ENCODE measurements around the gene MRGPRE. TPM values are rescaled to one million over a fixed set of nuclear protein-coding genes. Genes with fewer than 3 reads are reported as not detected.

The MRGPRE gene
- polyA plus RNA-seq, 1 donor (not counting 4 experiments of a cell fraction or from before 2014, with no cell fraction given), result not detected

GRCh38 chr11:3202759-3203158, 29.5 kb downstream of the MRGPRE start:
- H3K27me3 ChIP-seq (ENCODE audit: control insufficient read depth, extremely low read depth, insufficient read depth, low read length), result peaks cover 55% of the 10 kb centered on the region
- H3K4me2 ChIP-seq (ENCODE audit: control insufficient read depth, extremely low read depth, insufficient read depth, low read depth, low read length), result no peak overlapping the region
- FAIRE-seq, result no peak
- H3K9me3 ChIP-seq (ENCODE audit: control insufficient read depth, low read depth, low read length), result no peaks in the 10 kb centered on the region
- no peak overlapping the region for H3K9ac ChIP-seq (ENCODE audit: control insufficient read depth, extremely low read depth, insufficient read depth, low read length)
- H3K9me1 ChIP-seq (ENCODE audit: control insufficient read depth, extremely low read depth, insufficient read depth, low read length), result no peaks in the 10 kb centered on the region
- H3K4me3 ChIP-seq (ENCODE audit: control insufficient read depth in 2 of 3, extremely low read depth in 1 of 3, insufficient read depth in 2 of 3, low read depth in 1 of 3, low read length in 3 of 3), result no peak overlapping the region
- DNase-seq (ENCODE audit: low read depth, low spot score), result no peak
- dilution Hi-C loops (cut with MboI; ENCODE audit: extremely low pct_ligation_motif_present, low sequenced_read_pairs), result no loop called here
- no peak overlapping the region for H3K27ac ChIP-seq (ENCODE audit: control insufficient read depth, insufficient read depth, low read length)
- H3K4me1 ChIP-seq (ENCODE audit: control insufficient read depth, extremely low read depth, insufficient read depth, low read length), result no peaks in the 10 kb centered on the region
- no peaks in the 10 kb centered on the region for H3K36me3 ChIP-seq (ENCODE audit: control insufficient read depth in 2 of 2, extremely low read depth in 1 of 2, insufficient read depth in 2 of 2, low read length in 2 of 2)
- H2AFZ ChIP-seq (ENCODE audit: control insufficient read depth, low read length), result no peak overlapping the region
- no peaks in the 10 kb centered on the region for H4K20me1 ChIP-seq (ENCODE audit: control insufficient read depth, extremely low read depth, insufficient read depth, low read length)
- TF ChIP-seq EZH2 (IDR thresholded peaks at IDR 0.05; ENCODE audit: low read length), result peak; percentile 50
- TF ChIP-seq, protein P1, sequence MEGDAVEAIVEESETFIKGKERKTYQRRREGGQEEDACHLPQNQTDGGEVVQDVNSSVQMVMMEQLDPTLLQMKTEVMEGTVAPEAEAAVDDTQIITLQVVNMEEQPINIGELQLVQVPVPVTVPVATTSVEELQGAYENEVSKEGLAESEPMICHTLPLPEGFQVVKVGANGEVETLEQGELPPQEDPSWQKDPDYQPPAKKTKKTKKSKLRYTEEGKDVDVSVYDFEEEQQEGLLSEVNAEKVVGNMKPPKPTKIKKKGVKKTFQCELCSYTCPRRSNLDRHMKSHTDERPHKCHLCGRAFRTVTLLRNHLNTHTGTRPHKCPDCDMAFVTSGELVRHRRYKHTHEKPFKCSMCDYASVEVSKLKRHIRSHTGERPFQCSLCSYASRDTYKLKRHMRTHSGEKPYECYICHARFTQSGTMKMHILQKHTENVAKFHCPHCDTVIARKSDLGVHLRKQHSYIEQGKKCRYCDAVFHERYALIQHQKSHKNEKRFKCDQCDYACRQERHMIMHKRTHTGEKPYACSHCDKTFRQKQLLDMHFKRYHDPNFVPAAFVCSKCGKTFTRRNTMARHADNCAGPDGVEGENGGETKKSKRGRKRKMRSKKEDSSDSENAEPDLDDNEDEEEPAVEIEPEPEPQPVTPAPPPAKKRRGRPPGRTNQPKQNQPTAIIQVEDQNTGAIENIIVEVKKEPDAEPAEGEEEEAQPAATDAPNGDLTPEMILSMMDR (optimal IDR thresholded peaks at IDR 0.05 in 1 of 3, IDR thresholded peaks at IDR 0.05 in 1 of 3, conservative IDR thresholded peaks at IDR 0.05 in 1 of 3; ENCODE audit: extremely low read depth in 1 of 3, insufficient read depth in 2 of 3, low read length in 3 of 3), result no peak
- no peaks in the 10 kb centered on the region for H3K79me2 ChIP-seq (ENCODE audit: control insufficient read depth, insufficient read depth, low read length)

DNA sequence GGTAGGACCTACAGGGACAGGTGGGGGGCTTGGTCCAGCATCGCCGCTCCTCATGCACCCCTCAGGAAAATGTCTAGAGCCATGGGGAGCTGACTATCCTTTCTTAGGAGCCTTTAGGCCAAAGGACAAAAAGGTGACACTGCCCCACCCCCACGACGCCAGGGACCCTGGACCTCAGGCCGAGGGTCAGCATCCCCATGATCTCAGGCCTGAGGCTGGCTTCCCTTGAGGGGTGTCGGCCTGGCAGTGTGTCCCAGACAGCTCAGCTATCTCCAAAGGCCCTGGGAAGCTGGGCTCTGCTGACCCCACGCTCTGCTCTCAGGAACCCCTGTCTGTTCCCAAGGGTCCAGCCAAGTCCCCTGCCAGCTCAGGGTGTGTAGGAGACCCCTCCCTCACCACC, 29.9 kb downstream of the MRGPRE start:
- Histone ChIP-seq H3K9ac (ENCODE audit: control insufficient read depth, extremely low read depth, insufficient read depth, low read length) (no peak overlapping the region), H3K4me2 (ENCODE audit: control insufficient read depth, extremely low read depth, insufficient read depth, low read depth, low read length) (no peak overlapping the region), H3K4me1 (ENCODE audit: control insufficient read depth, extremely low read depth, insufficient read depth, low read length) (no peaks in the 10 kb centered on the region), H3K79me2 (ENCODE audit: control insufficient read depth, insufficient read depth, low read length) (no peaks in the 10 kb centered on the region), H4K20me1 (ENCODE audit: control insufficient read depth, extremely low read depth, insufficient read depth, low read length) (no peaks in the 10 kb centered on the region), H3K36me3 (ENCODE audit: control insufficient read depth in 2 of 2, extremely low read depth in 1 of 2, insufficient read depth in 2 of 2, low read length in 2 of 2) (no peaks in the 10 kb centered on the region), H3K27me3 (ENCODE audit: control insufficient read depth, extremely low read depth, insufficient read depth, low read length) (peaks cover 55% of the 10 kb centered on the region), H3K4me3 (ENCODE audit: control insufficient read depth in 2 of 3, extremely low read depth in 1 of 3, insufficient read depth in 2 of 3, low read depth in 1 of 3, low read length in 3 of 3) (no peak overlapping the region), H2AFZ (ENCODE audit: control insufficient read depth, low read length) (no peak overlapping the region), H3K27ac (ENCODE audit: control insufficient read depth, insufficient read depth, low read length) (no peak overlapping the region), H3K9me3 (ENCODE audit: control insufficient read depth, low read depth, low read length) (no peaks in the 10 kb centered on the region), H3K9me1 (ENCODE audit: control insufficient read depth, extremely low read depth, insufficient read depth, low read length) (no peaks in the 10 kb centered on the region)
- no peak for TF ChIP-seq EZH2 (IDR thresholded peaks at IDR 0.05; ENCODE audit: low read length)
- TF ChIP-seq, protein P1 (optimal IDR thresholded peaks at IDR 0.05 in 1 of 3, IDR thresholded peaks at IDR 0.05 in 1 of 3, conservative IDR thresholded peaks at IDR 0.05 in 1 of 3; ENCODE audit: extremely low read depth in 1 of 3, insufficient read depth in 2 of 3, low read length in 3 of 3), result no peak
- FAIRE-seq, result no peak
- dilution Hi-C loops (cut with MboI; ENCODE audit: extremely low pct_ligation_motif_present, low sequenced_read_pairs), result no loop called here
- DNase-seq (ENCODE audit: low read depth, low spot score), result no peak

Data from keratinocyte (primary cell).